Rectal smooth muscle tissue (tissue), 1 donor: ENCODE results near the gene NLGN1.

Experiments used
- H3K27ac ChIP-seq: one replicate; pipeline ENCODE4 v1.7.0; 2013; ENCODE audit warnings: low read depth, low read length, inconsistent platforms
- H3K27me3 ChIP-seq: one replicate; pipeline ENCODE4 v1.7.0; 2013; ENCODE audit warnings: low read length; ENCODE audit not compliant: control insufficient read depth, insufficient read depth
- H3K36me3 ChIP-seq: one replicate; pipeline ENCODE4 v1.7.0; 2013; ENCODE audit warnings: low read length; ENCODE audit not compliant: control insufficient read depth, insufficient read depth
- H3K4me1 ChIP-seq: one replicate; pipeline ENCODE4 v1.7.0; 2013; ENCODE audit warnings: low read length; ENCODE audit not compliant: control insufficient read depth, insufficient read depth
- H3K4me3 ChIP-seq: one replicate; pipeline ENCODE4 v1.7.0; 2013; ENCODE audit warnings: low read length
- H3K9ac ChIP-seq: one replicate; pipeline ENCODE4 v1.7.0; 2013; ENCODE audit warnings: low read length

Gene NLGN1

GRCh38 chr3:174302746-174303315 lies 905.3 kb downstream of the NLGN1 start:
- H3K36me3 ChIP-seq, result no peaks in the 10 kb centered on the region
- H3K4me1 ChIP-seq, result no peaks in the 10 kb centered on the region
- no peak overlapping the region for H3K4me3 ChIP-seq
- H3K9ac ChIP-seq, result no peak overlapping the region
- no peaks in the 10 kb centered on the region for H3K27me3 ChIP-seq
- H3K27ac ChIP-seq, result no peak overlapping the region

- Histone ChIP-seq H3K4me3 (no peak overlapping the region), H3K36me3 (no peaks in the 10 kb centered on the region), H3K9ac (no peak overlapping the region), H3K4me1 (no peaks in the 10 kb centered on the region), H3K27ac (no peak overlapping the region), H3K27me3 (no peaks in the 10 kb centered on the region)
Measured at GRCh38 chr3:174303907-174304560, 906.5 kb downstream of the NLGN1 start.

GRCh38 chr3:174308736-174309135 lies 911.2 kb downstream of the NLGN1 start:
- H3K36me3 ChIP-seq, result no peaks in the 10 kb centered on the region
- no peaks in the 10 kb centered on the region for H3K27me3 ChIP-seq
- H3K4me3 ChIP-seq, result no peak overlapping the region
- H3K9ac ChIP-seq, result no peak overlapping the region
- no peak overlapping the region for H3K27ac ChIP-seq
- no peaks in the 10 kb centered on the region for H3K4me1 ChIP-seq

GRCh38 chr3:174310475-174310983 lies 913.0 kb downstream of the NLGN1 start:
- no peak overlapping the region for H3K27ac ChIP-seq

GRCh38 chr3:174315225-174315624 lies 917.7 kb downstream of the NLGN1 start:
- Histone ChIP-seq H3K36me3 (no peaks in the 10 kb centered on the region), H3K27ac (no peak overlapping the region), H3K9ac (no peak overlapping the region), H3K27me3 (no peaks in the 10 kb centered on the region), H3K4me1 (no peaks in the 10 kb centered on the region), H3K4me3 (no peak overlapping the region)

More at GRCh38 chr3:174310475-174310983, 913.0 kb downstream of the NLGN1 start:
- Histone ChIP-seq H3K4me3 (no peak overlapping the region), H3K4me1 (no peaks in the 10 kb centered on the region), H3K36me3 (no peaks in the 10 kb centered on the region), H3K9ac (no peak overlapping the region), H3K27me3 (no peaks in the 10 kb centered on the region)

GRCh38 chr3:174317005-174317404 lies 919.5 kb downstream of the NLGN1 start:
- H3K36me3 ChIP-seq, result no peaks in the 10 kb centered on the region
- H3K27me3 ChIP-seq, result no peaks in the 10 kb centered on the region
- no peak overlapping the region for H3K27ac ChIP-seq
- H3K4me1 ChIP-seq, result no peaks in the 10 kb centered on the region
- no peak overlapping the region for H3K4me3 ChIP-seq
- no peak overlapping the region for H3K9ac ChIP-seq

- H3K4me3 ChIP-seq, result no peak overlapping the region
- no peaks in the 10 kb centered on the region for H3K36me3 ChIP-seq
- H3K4me1 ChIP-seq, result no peaks in the 10 kb centered on the region
- H3K27ac ChIP-seq, result no peak overlapping the region
- H3K27me3 ChIP-seq, result no peaks in the 10 kb centered on the region
- no peak overlapping the region for H3K9ac ChIP-seq
Measured at GRCh38 chr3:174318181-174318580, 920.6 kb downstream of the NLGN1 start.

- Histone ChIP-seq H3K9ac (no peak overlapping the region), H3K27me3 (no peaks in the 10 kb centered on the region), H3K4me3 (no peak overlapping the region), H3K4me1 (no peaks in the 10 kb centered on the region), H3K27ac (no peak overlapping the region), H3K36me3 (no peaks in the 10 kb centered on the region)
Measured at GRCh38 chr3:174321548-174321947, 924.0 kb downstream of the NLGN1 start.

GRCh38 chr3:174322789-174323188 lies 925.2 kb downstream of the NLGN1 start:
- Histone ChIP-seq H3K27ac (no peak overlapping the region), H3K4me3 (no peak overlapping the region), H3K4me1 (no peaks in the 10 kb centered on the region), H3K9ac (no peak overlapping the region), H3K36me3 (no peaks in the 10 kb centered on the region), H3K27me3 (no peaks in the 10 kb centered on the region)

GRCh38 chr3:174325171-174325570 lies 927.6 kb downstream of the NLGN1 start:
- Histone ChIP-seq H3K9ac (no peak overlapping the region), H3K4me3 (no peak overlapping the region), H3K27ac (no peak overlapping the region), H3K36me3 (no peaks in the 10 kb centered on the region), H3K27me3 (no peaks in the 10 kb centered on the region), H3K4me1 (no peaks in the 10 kb centered on the region)

- Histone ChIP-seq H3K4me1 (no peaks in the 10 kb centered on the region), H3K36me3 (no peaks in the 10 kb centered on the region), H3K27ac (no peak overlapping the region), H3K4me3 (no peak overlapping the region), H3K9ac (no peak overlapping the region), H3K27me3 (no peaks in the 10 kb centered on the region)
Measured at GRCh38 chr3:174325834-174326700, 928.5 kb downstream of the NLGN1 start.

- Histone ChIP-seq H3K9ac (no peak overlapping the region), H3K27me3 (no peaks in the 10 kb centered on the region), H3K27ac (no peak overlapping the region), H3K36me3 (no peaks in the 10 kb centered on the region), H3K4me1 (no peaks in the 10 kb centered on the region), H3K4me3 (no peak overlapping the region)
Measured at GRCh38 chr3:174329321-174329720, 931.8 kb downstream of the NLGN1 start.
